ENCODE data around the gene MEOX2.

DNA sequence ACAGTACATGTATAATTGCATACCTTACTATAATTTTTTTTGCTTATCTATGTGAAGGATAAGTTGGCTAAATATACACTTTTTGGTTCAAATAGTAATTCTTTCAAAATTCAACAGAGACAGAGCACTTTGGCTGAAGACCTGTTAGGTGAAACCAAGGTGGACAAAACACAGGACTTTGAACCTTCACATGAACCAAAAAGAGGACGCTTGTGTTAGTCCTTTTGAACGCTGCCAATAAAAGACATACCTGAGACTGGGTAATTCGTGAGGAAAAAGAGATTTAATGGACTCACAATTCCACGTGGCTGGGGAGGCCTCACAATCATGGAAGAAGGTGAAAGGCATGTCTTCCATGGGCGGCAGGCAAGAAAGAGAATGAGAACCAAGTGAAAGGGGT is 120.0 kb downstream of the MEOX2 start:
- no peak for TF ChIP-seq JUND (CRISPR knock-in tag; IDR thresholded peaks at IDR 0.05)
- TF ChIP-seq, protein P1, sequence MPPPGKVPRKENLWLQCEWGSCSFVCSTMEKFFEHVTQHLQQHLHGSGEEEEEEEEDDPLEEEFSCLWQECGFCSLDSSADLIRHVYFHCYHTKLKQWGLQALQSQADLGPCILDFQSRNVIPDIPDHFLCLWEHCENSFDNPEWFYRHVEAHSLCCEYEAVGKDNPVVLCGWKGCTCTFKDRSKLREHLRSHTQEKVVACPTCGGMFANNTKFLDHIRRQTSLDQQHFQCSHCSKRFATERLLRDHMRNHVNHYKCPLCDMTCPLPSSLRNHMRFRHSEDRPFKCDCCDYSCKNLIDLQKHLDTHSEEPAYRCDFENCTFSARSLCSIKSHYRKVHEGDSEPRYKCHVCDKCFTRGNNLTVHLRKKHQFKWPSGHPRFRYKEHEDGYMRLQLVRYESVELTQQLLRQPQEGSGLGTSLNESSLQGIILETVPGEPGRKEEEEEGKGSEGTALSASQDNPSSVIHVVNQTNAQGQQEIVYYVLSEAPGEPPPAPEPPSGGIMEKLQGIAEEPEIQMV (CRISPR knock-in tag; IDR thresholded peaks at IDR 0.05; ENCODE audit: low read depth), result no peak
- TF ChIP-seq ZNF530 (CRISPR knock-in tag; IDR thresholded peaks at IDR 0.05; ENCODE audit: low read depth), result no peak
- TF ChIP-seq, protein P2, sequence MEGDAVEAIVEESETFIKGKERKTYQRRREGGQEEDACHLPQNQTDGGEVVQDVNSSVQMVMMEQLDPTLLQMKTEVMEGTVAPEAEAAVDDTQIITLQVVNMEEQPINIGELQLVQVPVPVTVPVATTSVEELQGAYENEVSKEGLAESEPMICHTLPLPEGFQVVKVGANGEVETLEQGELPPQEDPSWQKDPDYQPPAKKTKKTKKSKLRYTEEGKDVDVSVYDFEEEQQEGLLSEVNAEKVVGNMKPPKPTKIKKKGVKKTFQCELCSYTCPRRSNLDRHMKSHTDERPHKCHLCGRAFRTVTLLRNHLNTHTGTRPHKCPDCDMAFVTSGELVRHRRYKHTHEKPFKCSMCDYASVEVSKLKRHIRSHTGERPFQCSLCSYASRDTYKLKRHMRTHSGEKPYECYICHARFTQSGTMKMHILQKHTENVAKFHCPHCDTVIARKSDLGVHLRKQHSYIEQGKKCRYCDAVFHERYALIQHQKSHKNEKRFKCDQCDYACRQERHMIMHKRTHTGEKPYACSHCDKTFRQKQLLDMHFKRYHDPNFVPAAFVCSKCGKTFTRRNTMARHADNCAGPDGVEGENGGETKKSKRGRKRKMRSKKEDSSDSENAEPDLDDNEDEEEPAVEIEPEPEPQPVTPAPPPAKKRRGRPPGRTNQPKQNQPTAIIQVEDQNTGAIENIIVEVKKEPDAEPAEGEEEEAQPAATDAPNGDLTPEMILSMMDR (CRISPR knock-in tag; IDR thresholded peaks at IDR 0.05), result no peak
- no peak for TF ChIP-seq POLR2AphosphoS2 (IDR thresholded peaks at IDR 0.05; ENCODE audit: low read depth, low read length)
- TF ChIP-seq, protein P3, sequence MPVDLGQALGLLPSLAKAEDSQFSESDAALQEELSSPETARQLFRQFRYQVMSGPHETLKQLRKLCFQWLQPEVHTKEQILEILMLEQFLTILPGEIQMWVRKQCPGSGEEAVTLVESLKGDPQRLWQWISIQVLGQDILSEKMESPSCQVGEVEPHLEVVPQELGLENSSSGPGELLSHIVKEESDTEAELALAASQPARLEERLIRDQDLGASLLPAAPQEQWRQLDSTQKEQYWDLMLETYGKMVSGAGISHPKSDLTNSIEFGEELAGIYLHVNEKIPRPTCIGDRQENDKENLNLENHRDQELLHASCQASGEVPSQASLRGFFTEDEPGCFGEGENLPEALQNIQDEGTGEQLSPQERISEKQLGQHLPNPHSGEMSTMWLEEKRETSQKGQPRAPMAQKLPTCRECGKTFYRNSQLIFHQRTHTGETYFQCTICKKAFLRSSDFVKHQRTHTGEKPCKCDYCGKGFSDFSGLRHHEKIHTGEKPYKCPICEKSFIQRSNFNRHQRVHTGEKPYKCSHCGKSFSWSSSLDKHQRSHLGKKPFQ (CRISPR knock-in tag; IDR thresholded peaks at IDR 0.05; ENCODE audit: insufficient replicate concordance), result no peak
